Activated naive CD8-positive, alpha-beta T cell treated with anti-CD3 and anti-CD28 coated beads, Interleukin-2, amount 10 ng/mL, durations not matched to agents 7 days and 5 days (primary cell): Measurements from ENCODE around the gene MDFIC. TPM values are rescaled to one million over a fixed set of nuclear protein-coding genes. Genes with fewer than 3 reads are reported as not detected.

Experiments used
- ATAC-seq: fragments of 150-1000 bp; cut with Tn5 transposase; one replicate; pipeline ENCODE4 v1.10.0; 2021; ENCODE audit warnings: low read depth, moderate library complexity
- POLR2A ChIA-PET: fragments of 350-600 bp; sonication (Branson Sonifier 250); formaldehyde crosslinking; loops from one replicate; lab custom pipeline; 2021; ENCODE audit warnings: antibody characterized with exemption; lab: Charles Lee
- DNase-seq: peaks from one replicate; pipeline ENCODE4 v3.0.0; 2021
- H3K27ac Mint-ChIP-seq: one replicate; pipeline ENCODE4 v1.8.0; 2022; ENCODE audit warnings: mild to moderate bottlenecking, mixed read lengths
- H3K27me3 Mint-ChIP-seq: one replicate; pipeline ENCODE4 v1.8.0; 2022; ENCODE audit warnings: mild to moderate bottlenecking, moderate library complexity, mixed read lengths
- H3K36me3 Mint-ChIP-seq: one replicate; pipeline ENCODE4 v1.8.0; 2021; ENCODE audit warnings: mild to moderate bottlenecking, mixed read lengths
- H3K4me1 Mint-ChIP-seq: one replicate; pipeline ENCODE4 v1.8.0; 2021; ENCODE audit warnings: mixed read lengths
- H3K4me3 Mint-ChIP-seq: one replicate; pipeline ENCODE4 v1.8.0; 2022; ENCODE audit warnings: mild to moderate bottlenecking, moderate library complexity, mixed read lengths
- H3K9me3 Mint-ChIP-seq: one replicate; pipeline ENCODE4 v1.8.0; 2021; ENCODE audit warnings: mixed read lengths
- total RNA-seq, 2 experiments: library from RNA; stranded (reverse); gene quantifications; one replicate each; pipeline ENCODE4 v1.2.3, GENCODE V29; 2021

The MDFIC gene
- total RNA-seq, 2 experiments from 2014 or later = 50.8 to 57.0 TPM

DNA sequence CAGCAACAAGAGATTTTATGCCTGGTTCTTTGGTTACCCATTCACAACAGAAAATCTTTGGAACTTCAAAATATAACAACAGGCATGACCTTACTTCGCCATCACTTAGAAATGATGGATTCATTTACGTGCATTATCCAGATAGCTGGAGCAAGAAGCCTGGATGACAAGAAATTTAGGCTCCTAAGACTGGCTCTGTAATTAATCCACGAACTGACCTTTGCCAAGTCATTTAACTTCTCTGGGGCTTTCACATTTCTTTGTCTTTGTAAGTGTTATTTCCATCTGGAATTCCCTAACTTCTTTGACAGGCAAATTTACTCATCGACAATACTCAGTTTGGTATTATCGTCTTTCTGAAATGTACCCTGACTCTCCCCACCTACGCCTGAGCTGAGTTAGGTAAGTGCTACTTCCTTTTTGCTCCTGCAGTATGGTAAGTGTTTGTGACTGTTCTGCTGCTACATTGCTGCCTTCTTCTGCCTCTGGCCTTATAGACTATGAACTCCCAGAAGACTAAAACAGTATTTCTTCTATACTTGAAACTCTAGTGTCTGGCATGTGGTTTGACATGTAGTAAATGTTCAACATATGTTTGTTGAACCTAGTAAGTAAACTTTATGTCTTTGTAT lies 5.5 kb upstream of the MDFIC start:
- peak overlapping the region; percentile 89 for H3K27ac Mint-ChIP-seq
- H3K27me3 Mint-ChIP-seq = no peaks in the 10 kb centered on the region
- H3K9me3 Mint-ChIP-seq = peaks cover 3% of the 10 kb centered on the region
- H3K4me1 Mint-ChIP-seq = peaks cover 18% of the 10 kb centered on the region
- ATAC-seq (peak; percentile 74), DNase-seq (no peak)
- H3K4me3 Mint-ChIP-seq = peak overlapping the region; percentile 62
- POLR2A ChIA-PET = no interaction called here
- H3K36me3 Mint-ChIP-seq = no peaks in the 10 kb centered on the region

DNA sequence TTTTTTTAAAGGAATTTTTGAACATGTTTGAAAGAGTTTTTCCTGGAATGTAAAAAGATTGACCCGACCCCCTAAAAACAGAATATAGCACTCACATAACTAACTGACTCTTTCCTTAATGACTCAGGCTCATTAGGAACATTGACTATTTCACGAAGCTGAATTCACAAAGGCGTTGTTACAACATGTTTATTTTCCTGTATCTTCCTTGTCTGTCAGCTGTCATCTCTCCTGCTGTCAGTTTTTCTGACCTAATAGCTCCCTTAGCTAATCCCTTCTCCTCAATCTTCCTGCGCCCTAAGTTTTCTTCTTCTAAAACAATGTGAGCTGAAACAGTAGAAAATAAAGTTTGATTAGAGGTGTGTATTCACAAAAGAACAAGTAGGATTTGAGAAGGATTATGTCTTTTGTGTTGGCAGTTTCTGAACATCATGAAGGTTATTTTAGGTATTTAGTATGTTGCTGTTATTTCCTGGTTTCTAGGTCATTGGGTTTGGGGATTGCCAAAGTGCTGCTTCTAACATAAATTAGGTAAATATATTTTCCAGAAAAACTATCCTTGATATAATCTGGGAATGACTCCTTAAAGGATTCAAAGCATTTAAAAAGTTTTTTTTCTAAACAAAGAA lies 4.6 kb upstream of the MDFIC start:
- H3K27me3 Mint-ChIP-seq = no peaks in the 10 kb centered on the region
- ATAC-seq (no peak), DNase-seq (no peak)
- peaks cover 2% of the 10 kb centered on the region for H3K36me3 Mint-ChIP-seq
- POLR2A ChIA-PET = no interaction called here
- no peak overlapping the region for H3K4me3 Mint-ChIP-seq
- peaks cover 3% of the 10 kb centered on the region for H3K9me3 Mint-ChIP-seq
- peaks cover 22% of the 10 kb centered on the region for H3K4me1 Mint-ChIP-seq
- peak overlapping the region; percentile 43 for H3K27ac Mint-ChIP-seq

DNA sequence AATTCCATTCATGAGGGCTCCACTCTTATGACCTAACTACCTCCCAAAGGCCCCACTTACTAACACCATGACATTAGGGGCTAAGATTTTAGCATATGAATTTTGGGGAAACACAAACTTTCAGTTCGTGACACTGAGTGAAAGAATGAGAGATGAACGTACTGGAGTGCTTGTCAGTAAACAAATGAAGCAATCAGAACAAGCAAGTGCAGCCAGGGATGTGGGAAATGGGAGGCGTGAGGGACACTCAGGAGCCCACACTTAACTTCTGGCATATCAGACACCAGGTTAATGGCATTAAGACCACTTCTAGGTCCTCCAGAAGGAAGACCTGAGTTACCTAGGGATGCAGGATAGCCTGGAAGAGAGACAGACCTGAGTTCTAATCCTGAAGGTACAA lies 2.3 kb upstream of the MDFIC start:
- POLR2A ChIA-PET = no interaction called here
- Mint-ChIP-seq H3K27me3 (no peaks in the 10 kb centered on the region), H3K4me1 (peaks cover 24% of the 10 kb centered on the region)

DNA sequence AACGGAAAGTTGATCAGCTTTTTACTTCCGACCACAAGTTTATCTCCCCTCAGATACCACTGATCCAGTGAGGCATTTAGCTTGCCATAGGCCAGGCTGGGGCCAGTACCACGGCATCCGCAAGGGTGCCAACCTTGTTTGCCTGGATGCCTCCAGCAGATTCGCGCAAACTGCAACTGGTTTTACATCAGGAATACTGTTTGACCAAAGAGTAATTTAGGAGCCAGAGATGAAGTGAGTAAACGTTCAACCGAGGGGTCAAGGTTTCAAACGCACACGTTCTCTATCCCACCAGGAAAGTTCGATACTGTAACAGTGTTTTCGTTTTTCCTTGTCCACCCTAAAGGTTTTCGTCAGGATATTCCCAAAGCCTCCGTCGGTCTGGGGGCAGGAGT lies 266 bp upstream of the MDFIC start:
- no peak for DNase-seq
- peak overlapping the region; percentile 98 for H3K4me3 Mint-ChIP-seq
- no peak for ATAC-seq
- H3K4me1 Mint-ChIP-seq = peaks cover 30% of the 10 kb centered on the region
- peaks cover 7% of the 10 kb centered on the region for H3K36me3 Mint-ChIP-seq
- no peaks in the 10 kb centered on the region for H3K27me3 Mint-ChIP-seq
- no peaks in the 10 kb centered on the region for H3K9me3 Mint-ChIP-seq
- peak overlapping the region; percentile 86 for H3K27ac Mint-ChIP-seq
- POLR2A ChIA-PET = interaction anchor here (4.3 kb wide), 1 partner anchor 87 kb away, joined by 54 read pairs; no protein-coding TSS in a partner anchor

More for the DNA sequence above, 2.3 kb upstream of the MDFIC start:
- H3K4me3 Mint-ChIP-seq = no peak overlapping the region
- H3K36me3 Mint-ChIP-seq = peaks cover 4% of the 10 kb centered on the region
- no peak overlapping the region for H3K27ac Mint-ChIP-seq
- DNase-seq (no peak), ATAC-seq (no peak)
- H3K9me3 Mint-ChIP-seq = peaks cover 2% of the 10 kb centered on the region

DNA sequence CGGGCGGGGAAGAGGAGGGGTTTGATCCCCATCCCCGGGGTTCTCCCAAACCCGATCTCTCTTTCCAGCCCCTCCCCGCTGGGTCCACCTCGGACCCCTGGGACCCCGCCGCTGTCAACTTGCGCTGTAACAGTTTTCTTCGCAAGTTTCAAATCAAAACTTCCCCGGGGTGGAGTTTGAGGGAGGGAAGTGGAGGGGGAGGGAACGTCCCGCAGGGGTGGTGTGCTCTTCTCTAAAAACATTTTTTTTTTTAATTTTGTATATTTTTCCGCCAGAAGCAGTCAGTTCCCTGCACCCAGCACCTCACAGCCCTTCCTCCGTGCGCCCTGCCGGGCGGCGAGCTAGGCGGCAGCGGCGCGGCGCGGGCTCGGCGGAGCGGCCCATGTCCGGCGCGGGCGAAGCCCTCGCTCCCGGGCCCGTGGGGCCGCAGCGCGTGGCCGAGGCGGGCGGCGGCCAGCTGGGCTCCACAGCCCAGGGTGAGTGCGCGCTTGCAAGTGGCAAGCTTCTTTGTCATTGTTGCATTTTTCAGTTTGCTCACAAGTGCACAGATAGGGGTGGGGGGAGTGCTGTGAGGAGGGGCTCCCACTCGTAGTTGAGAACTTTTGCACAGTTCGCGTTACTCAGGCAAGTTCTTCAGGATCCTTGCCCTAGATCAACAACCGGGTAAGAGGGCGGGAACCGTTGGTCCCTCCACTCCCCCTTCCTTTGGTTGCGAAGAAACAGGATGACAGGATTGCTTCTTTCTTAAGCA lies 933 bp downstream of the MDFIC start:
- peaks cover 28% of the 10 kb centered on the region for H3K4me1 Mint-ChIP-seq
- H3K4me3 Mint-ChIP-seq = peak overlapping the region; percentile 98
- POLR2A ChIA-PET = interaction anchor here (0.7 to 4.3 kb wide), 7 partner anchors 9 to 86 kb away, joined by 3 to 54 read pairs (median 4); no protein-coding TSS in a partner anchor
- peaks cover 11% of the 10 kb centered on the region for H3K36me3 Mint-ChIP-seq
- peak overlapping the region; percentile 96 for H3K27ac Mint-ChIP-seq
- peak; percentile 72 for DNase-seq
- ATAC-seq = peak; percentile 74
- H3K9me3 Mint-ChIP-seq = no peaks in the 10 kb centered on the region
- no peaks in the 10 kb centered on the region for H3K27me3 Mint-ChIP-seq

DNA sequence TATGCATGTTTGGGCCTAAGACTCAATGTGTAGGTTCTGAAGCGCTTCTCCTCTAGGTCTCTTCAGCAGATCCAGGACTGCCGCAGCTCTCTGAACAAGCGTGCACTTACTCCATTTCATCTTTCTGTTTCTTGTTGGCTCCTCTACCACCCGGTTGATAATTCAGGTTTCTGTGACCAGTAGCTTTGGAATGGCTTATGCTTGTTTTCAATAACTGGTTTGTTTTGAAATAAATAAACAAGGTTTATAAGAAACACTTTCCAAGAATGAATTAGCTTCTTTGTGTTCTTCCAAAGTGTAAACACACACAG lies 1.5 kb downstream of the MDFIC start:
- DNase-seq (no peak), ATAC-seq (no peak)
- peak overlapping the region; percentile 96 for H3K27ac Mint-ChIP-seq
- peaks cover 11% of the 10 kb centered on the region for H3K36me3 Mint-ChIP-seq
- H3K4me3 Mint-ChIP-seq = peak overlapping the region; percentile 98
- POLR2A ChIA-PET = interaction anchor here (0.7 to 4.3 kb wide), 7 partner anchors 8 to 85 kb away, joined by 3 to 54 read pairs (median 4); no protein-coding TSS in a partner anchor
- H3K9me3 Mint-ChIP-seq = no peaks in the 10 kb centered on the region
- peaks cover 28% of the 10 kb centered on the region for H3K4me1 Mint-ChIP-seq
- no peaks in the 10 kb centered on the region for H3K27me3 Mint-ChIP-seq

DNA sequence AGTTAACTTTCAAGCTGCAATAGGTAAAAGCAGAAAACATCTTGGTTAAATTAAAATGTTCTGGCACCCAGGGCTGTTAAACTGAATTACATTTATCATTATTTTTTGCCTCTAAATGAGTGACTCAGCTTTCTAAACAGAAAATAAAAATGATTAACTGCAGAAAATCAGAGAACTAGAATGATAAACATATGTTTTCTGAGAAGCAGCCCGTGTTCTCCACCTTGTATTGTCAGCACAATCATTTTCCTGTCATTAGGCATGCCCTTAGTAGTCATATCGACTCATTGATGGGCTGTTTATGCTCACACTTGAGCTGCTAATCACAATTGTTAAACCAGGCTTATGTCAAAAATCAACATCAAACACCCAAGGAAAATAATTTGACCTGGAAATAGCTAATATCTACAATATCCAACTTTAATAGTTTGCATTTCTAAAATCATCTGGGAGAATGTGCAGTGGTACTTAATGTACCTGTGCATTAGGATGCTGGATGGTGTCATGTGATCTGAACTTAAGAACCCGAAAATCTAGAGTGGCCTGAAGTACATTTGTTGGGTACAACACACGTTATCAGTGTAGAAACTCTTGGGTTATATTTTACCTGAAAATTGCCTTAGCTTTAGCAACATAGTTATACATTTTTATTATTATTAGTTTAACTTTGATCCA lies 2.3 kb downstream of the MDFIC start:
- no peaks in the 10 kb centered on the region for H3K27me3 Mint-ChIP-seq
- H3K9me3 Mint-ChIP-seq = no peaks in the 10 kb centered on the region
- DNase-seq (no peak), ATAC-seq (no peak)
- H3K4me3 Mint-ChIP-seq = peak overlapping the region; percentile 98
- peak overlapping the region; percentile 96 for H3K27ac Mint-ChIP-seq
- peaks cover 11% of the 10 kb centered on the region for H3K36me3 Mint-ChIP-seq
- POLR2A ChIA-PET = interaction anchor here (1.4 to 4.3 kb wide), 3 partner anchors 8 to 85 kb away, joined by 10 to 54 read pairs (median 11); no protein-coding TSS in a partner anchor
- peaks cover 25% of the 10 kb centered on the region for H3K4me1 Mint-ChIP-seq

DNA sequence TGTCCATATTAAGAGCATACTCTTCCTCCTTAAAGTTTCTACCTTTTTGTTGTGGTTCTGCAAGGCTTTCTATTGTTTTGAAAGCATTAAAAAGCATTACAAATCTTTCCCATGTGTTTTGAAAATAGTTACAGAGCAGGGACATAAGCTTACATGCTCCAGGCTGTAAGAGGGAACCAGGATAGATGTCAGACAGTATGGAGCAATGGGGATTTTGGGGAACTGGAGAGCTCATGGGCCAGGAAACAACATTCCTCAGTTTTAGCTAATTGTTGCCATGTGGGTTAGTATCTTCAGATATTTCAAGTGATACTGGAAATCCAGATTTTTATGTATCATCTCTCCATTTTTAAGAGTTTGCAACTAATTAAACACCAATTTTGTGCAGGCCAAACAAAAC lies 3.5 kb downstream of the MDFIC start:
- no peaks in the 10 kb centered on the region for H3K27me3 Mint-ChIP-seq
- no peak for DNase-seq
- H3K4me3 Mint-ChIP-seq = peak overlapping the region; percentile 79
- peaks cover 22% of the 10 kb centered on the region for H3K4me1 Mint-ChIP-seq
- no peak for ATAC-seq
- H3K27ac Mint-ChIP-seq = peak overlapping the region; percentile 62
- POLR2A ChIA-PET = interaction anchor here (4.3 kb wide), 1 partner anchor 83 kb away, joined by 54 read pairs; no protein-coding TSS in a partner anchor
- no peaks in the 10 kb centered on the region for H3K9me3 Mint-ChIP-seq
- peaks cover 11% of the 10 kb centered on the region for H3K36me3 Mint-ChIP-seq

DNA sequence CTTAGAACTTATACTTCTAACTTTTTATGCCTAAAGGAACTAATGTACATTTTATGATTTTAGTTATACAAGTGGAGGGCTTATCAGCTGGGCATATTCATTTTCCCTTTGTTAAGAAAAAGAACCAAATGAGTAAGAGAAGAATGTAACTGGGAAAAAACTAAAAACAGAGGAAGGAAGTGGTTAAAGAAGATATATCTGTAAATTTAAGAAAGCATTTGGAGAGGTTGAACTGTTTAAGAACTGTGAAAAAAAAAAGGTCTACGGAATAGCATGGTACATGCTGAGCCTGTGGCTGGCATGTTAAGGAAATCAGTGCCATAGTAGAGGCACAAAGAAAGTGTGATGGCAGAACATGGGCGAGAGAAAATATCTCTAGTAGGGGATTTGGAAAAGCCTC lies 6.2 kb downstream of the MDFIC start:
- no peak for DNase-seq
- Mint-ChIP-seq H3K9me3 (no peaks in the 10 kb centered on the region), H3K27me3 (no peaks in the 10 kb centered on the region), H3K36me3 (peaks cover 14% of the 10 kb centered on the region), H3K4me3 (no peak overlapping the region), H3K4me1 (peaks cover 19% of the 10 kb centered on the region), H3K27ac (no peak overlapping the region)
- POLR2A ChIA-PET = no interaction called here
- no peak for ATAC-seq

DNA sequence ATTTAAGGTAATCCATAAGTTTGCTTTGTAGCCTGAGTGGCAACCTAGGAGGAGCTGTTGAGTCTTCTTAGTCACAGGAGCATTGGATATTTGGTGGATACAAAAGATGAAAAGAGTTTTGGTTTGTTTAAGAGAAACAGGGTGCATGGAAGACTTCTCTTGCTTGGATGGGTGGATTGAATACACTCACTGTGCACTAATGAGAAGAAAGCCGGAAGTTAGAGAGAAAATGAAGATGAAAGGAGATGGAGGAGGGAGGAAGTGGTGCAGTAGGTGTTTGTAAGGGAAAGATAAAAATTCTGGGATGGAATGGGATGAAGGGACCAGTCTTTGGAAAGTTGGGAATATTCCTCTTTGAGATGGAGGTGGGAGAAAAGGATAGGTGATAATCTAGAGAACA lies 7.7 kb downstream of the MDFIC start:
- H3K27me3 Mint-ChIP-seq = no peaks in the 10 kb centered on the region
- peaks cover 22% of the 10 kb centered on the region for H3K4me1 Mint-ChIP-seq
- no peaks in the 10 kb centered on the region for H3K9me3 Mint-ChIP-seq
- POLR2A ChIA-PET = no interaction called here
- H3K36me3 Mint-ChIP-seq = peaks cover 18% of the 10 kb centered on the region
- H3K4me3 Mint-ChIP-seq = no peak overlapping the region
- DNase-seq (no peak), ATAC-seq (no peak)
- H3K27ac Mint-ChIP-seq = no peak overlapping the region

DNA sequence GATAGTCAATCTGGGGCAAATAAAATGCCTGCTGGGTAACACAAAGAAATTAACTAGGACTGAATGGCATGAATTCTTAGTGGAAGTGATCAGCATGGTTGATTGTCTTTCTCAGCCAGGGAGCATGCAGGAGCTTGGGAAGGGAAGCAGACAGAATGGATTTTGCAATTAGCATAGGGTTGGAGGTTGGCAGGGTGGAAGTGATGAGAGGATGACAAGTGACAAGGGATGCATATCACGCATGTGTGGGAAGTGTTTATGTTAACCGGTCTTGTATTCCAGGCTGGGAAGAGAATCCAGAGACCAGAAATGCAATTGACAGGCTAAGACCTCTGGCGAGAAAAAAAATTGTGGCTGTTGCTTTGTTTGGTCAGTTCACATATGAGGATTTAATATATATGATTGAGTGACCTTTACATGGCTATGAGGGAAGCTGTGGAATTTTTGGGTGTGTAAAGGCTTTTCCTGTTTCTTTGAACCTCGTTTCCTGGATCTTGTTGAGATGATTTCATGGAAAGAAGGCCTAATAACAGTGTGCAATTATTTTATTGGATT lies 8.3 kb downstream of the MDFIC start:
- H3K9me3 Mint-ChIP-seq = no peaks in the 10 kb centered on the region
- peaks cover 20% of the 10 kb centered on the region for H3K36me3 Mint-ChIP-seq
- H3K27ac Mint-ChIP-seq = no peak overlapping the region
- peaks cover 23% of the 10 kb centered on the region for H3K4me1 Mint-ChIP-seq
- no peak for ATAC-seq
- POLR2A ChIA-PET = no interaction called here
- DNase-seq = no peak
- no peak overlapping the region for H3K4me3 Mint-ChIP-seq
- no peaks in the 10 kb centered on the region for H3K27me3 Mint-ChIP-seq

DNA sequence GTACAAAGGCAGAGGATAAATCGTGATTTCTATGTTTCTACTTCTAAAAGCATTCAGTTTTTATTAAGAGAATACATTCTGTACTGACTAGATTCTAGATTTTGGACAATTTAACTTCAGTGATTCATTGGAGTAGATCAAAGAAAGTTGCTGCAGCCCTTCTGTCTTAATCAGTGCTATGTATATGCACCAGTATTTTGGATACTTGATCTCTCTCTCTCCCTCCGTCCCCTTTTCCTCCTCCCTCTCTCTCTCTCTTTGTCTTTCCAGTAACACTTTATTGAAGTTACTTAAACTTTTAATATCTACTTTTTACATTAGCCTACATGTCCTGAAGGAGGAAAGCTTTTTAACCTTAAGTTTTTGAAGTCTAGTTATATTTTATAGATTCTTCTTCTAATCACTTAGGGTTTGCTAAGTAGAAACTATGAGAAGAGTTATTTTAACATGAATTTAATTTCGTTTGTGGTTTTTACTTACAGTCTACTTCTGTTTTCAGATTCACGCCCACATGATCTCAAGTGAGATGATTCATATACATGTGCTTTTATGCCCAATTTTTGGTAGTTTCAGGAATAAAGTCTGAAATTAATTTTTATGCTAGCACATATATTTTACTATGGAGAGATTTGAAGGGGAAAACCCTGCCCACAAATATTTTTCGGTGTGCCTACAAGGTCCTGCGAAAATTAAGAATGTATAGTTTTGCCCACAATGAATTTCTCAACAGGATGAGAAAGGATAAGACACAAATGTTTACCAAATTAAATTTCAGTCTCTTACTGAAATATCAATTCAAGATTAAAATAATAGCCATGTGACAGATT lies 9.1 kb downstream of the MDFIC start:
- ATAC-seq = peak; percentile 17
- H3K9me3 Mint-ChIP-seq = no peaks in the 10 kb centered on the region
- DNase-seq = no peak
- H3K4me3 Mint-ChIP-seq = peak overlapping the region; percentile 79
- POLR2A ChIA-PET = interaction anchor here (2.5 kb wide), 1 partner anchor 8 kb away, joined by 11 read pairs; no protein-coding TSS in a partner anchor
- peaks cover 18% of the 10 kb centered on the region for H3K36me3 Mint-ChIP-seq
- no peaks in the 10 kb centered on the region for H3K27me3 Mint-ChIP-seq
- H3K4me1 Mint-ChIP-seq = peaks cover 16% of the 10 kb centered on the region
- H3K27ac Mint-ChIP-seq = peak overlapping the region; percentile 79
